ENCODE measurements around the gene TMCC1.

GRCh38 chr3:129622933-129623332 is 270.6 kb downstream of the TMCC1 start:
- TF ChIP-seq, protein P1, sequence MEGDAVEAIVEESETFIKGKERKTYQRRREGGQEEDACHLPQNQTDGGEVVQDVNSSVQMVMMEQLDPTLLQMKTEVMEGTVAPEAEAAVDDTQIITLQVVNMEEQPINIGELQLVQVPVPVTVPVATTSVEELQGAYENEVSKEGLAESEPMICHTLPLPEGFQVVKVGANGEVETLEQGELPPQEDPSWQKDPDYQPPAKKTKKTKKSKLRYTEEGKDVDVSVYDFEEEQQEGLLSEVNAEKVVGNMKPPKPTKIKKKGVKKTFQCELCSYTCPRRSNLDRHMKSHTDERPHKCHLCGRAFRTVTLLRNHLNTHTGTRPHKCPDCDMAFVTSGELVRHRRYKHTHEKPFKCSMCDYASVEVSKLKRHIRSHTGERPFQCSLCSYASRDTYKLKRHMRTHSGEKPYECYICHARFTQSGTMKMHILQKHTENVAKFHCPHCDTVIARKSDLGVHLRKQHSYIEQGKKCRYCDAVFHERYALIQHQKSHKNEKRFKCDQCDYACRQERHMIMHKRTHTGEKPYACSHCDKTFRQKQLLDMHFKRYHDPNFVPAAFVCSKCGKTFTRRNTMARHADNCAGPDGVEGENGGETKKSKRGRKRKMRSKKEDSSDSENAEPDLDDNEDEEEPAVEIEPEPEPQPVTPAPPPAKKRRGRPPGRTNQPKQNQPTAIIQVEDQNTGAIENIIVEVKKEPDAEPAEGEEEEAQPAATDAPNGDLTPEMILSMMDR (IDR thresholded peaks at IDR 0.05) = no peak
- no peak for TF ChIP-seq POLR2A (IDR thresholded peaks at IDR 0.05)
